Globus pallidus (tissue), 1 donor: ENCODE results near the gene UFM1.
"Not testable (repeated sequence)": the region's sequence is repeated elsewhere in the genome, so short reads cannot be mapped to it uniquely, and the experiment has no call there.

ENCODE experiments used
- DNase-seq: peaks from one replicate; pipeline ENCODE4 v3.0.0-alpha.2; 2015; ENCODE audit warnings: low spot score

UFM1 gene

DNA sequence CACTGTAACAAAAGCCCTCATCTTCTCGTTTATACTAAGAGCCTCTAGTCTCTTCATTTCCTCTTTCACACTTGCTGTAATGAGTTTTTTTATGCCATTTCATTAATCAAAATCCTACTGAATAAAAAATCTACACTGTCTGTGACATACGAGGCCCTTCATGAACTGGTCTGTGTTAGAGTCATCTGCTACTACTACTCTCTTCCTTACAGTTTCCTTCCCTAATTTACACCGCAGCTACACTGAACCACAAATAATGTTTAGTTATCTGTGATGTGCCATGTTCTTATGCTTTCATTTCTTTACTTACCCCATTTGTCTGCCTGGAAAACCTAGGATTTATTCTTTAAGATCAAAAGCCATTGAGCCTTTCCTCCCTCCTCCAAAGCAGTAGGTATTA is 16.0 kb downstream of the UFM1 start:
- no peak for DNase-seq

DNA sequence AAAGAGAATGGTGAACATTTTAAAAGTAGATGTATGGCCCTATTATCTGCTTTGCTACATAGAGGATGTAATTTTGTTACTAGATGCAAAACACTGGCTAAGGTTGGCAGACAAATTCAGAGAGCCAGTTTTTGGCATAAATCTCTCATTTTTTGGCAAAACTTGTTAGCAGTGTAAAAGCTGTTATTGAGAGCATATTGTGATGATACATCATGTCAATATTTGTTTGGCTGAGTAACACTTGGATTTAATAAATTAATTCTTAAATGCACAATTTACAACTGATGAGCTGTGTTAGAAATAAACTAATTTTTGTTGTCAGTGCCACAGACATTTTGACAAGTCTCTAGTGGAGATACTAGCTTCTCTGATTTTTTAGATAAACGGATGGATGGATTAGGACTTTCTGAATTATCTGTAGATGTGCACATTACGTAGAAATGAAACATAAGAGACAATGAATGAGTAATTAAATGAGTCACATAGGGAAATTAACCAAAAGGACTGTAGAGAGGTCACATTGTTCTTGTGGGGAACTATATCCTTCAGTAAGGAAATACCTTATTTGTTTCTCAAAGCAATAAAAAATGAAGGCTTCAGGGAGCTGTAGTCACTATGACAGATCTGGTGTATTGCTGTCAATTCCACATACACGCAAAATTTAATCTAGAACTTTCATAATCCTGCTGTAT is 17.4 kb downstream of the UFM1 start:
- no peak for DNase-seq

DNA sequence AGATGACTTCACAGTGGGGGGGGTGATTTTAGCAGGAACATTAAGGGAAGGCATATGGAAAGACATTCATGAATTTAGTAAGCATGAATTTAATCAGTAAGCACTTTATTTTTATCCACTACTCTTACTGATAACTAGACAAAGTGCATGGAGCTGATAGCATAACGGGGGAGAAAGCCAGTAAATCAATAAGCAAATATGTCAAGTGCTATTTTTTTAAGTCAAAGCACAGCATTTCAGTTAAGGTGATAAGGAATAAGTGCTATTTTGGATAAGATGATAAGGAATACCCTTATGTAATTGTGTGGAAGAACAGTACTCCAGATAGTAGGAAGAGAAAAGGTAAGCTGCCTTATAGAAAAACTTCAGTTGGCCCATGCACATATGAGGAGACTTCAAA is 19.4 kb downstream of the UFM1 start:
- no peak for DNase-seq

DNA sequence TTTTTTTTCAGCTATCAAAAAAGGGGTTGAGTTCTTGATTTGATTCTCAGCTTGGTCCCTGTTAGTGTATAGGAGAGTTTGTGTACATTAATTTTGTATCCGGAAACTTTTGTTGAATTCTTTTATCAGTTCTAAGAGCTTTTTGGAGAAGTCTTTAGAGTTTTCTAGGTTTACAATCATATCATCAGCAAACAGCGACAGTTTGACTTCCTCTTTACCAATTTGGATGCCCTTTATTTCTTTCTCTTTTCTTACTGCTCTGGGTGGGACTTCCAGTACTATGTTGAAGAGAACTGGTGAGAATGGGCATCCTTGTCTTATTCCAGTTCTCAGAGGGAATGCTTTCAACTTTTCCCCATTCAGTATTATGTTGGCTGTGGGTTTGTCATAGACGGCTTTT is 20.4 kb downstream of the UFM1 start:
- DNase-seq = not testable (repeated sequence)

DNA sequence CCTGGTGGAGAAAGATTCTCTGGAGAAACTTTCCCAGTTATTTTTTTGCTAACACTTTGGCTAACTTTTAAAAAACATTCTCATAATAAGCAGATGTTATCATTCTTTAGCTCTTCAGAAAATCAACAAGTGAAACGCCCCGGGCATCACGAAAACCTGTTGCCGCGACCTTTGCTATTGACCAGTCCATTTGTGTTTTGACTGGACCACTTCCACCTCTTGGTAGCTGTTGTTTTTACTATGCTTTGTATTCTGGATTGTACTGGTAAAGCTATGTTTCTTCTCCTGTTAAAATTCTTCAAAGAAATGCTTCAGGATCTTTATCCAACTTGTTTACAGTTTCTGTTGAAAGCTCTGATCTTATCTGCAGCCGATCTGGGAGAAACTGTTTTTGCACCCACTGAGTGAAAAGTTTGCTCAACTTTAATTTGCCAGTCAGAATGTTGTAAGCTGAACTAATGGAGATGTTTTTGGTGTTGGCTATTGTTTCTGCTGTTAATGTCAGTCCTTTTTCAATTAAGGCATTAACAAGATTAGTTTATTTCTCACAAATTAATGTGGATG is 23.3 kb downstream of the UFM1 start:
- no peak for DNase-seq

DNA sequence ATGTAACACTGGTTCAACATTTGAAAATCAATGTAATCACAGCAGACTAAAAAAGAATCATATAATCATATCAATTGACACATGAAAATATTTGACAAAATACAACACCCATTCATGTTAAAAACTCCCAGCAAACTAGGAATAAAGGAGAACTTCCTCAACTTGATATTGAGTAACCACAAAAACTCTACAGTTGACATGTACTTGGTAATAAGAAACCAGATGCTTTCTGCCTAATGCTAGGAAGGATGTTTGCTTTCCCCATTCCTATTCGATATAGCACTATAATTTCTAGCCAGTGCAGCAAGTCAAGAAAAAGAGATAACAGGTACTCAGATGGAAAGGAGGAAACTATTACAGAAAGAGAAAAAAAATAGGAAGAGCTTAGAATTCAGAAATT is 26.9 kb downstream of the UFM1 start:
- DNase-seq = no peak

DNA sequence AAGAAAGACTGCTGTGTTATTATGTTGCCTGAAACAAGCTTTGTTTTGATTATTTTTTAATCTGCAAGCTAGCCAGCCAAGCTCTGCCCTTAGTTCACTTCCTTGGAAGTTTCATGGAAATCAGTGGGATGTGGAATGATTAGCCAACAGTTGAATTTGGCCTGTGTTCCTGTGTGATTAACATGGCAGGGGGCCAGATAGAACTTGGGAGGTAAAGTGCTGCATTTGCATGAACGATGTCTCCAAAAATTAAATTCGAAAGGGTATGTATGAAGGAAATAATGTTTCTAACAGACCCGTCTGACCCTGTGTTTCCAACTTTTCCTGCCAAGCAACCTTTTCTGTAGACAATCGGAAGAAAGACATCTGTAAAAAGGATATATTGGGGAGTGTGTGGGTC is 32.2 kb downstream of the UFM1 start:
- DNase-seq = no peak

DNA sequence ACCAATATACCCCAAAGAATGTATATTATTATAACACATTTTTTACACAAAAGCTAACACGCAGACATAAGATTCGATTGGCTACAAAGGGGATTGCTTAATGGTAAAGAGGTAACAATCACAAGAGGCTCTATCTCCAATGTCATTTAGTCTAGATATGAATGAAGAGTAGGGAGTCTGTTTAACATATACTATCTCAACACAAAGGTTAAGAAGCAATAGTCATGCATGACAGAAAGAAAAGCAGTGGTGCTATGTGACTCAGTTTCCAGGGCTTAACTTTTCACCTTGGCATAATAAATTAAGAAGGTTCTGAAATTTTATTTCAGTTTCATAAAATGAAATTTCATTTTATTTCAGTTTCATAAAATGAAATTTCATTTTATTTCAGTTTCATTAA is 33.3 kb downstream of the UFM1 start:
- DNase-seq = no peak

DNA sequence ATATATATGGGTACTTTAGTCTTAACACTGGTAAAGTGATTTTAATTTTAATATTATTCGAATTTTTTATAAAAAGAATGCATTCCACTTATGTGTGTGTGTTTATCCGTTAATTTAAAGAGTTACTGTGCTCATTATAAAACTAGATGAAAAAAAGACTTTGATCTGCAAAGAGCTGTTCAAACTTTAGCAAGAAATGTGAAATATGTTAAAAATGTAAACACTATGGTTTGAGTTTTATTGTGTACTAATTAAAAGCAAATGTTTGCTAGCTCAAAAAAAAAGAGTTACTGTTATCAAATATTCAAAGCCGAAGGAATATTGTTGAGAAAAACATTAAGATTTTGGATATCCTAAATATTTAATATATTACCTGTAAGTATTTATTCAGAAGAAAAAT is 34.5 kb downstream of the UFM1 start:
- DNase-seq = no peak

DNA sequence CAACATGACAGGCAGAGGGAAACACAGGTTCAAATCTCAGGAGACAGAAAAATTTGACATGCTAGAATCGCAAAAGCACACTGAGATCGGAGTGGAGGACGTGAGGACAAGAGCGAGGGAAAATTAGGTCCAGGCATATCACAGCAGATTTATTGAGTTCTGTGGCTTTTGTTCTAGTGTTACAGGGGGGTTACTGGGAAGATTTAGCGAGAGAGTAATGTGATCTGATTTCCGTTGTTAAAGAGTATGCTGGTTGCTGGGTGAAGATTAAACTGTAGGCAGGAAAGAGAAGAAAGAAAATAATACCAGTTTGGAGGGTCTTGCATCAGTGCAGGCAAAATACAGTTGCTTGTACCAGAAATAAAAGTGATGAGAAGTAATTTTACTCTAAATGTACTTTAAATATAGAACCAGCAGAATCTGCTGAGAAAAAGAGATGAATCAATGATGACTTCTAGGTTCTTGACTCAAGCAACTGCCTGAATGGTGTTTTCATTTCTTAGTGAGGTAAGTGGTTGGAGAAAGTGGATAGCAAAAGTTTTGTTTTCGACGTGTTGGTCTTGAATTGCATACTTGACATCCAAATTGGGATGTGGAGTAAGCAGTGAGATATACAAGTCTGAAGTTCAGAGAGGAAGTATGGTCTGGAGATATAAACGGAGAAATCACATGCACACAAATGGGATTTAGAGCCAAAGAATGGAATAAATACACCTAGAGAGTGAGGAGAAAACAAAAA is 35.7 kb downstream of the UFM1 start:
- no peak for DNase-seq

DNA sequence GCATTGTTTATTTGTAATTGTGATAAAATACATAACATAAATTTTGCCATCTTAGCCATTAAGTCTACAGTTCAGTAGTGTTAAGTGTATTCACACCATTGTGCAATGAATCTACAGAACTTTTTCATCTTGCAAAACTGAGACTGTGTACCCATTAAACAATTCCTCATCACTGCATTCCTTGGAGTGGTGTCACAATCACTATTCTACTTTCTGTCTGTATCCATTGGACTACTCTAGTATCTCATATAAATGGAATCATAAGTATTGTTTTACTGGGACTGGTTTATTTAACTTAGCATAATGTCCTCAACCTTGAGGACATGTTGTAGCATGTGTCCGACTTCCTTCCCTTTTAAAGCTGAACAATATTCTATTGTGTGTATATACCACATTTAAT is 36.8 kb downstream of the UFM1 start:
- no peak for DNase-seq

DNA sequence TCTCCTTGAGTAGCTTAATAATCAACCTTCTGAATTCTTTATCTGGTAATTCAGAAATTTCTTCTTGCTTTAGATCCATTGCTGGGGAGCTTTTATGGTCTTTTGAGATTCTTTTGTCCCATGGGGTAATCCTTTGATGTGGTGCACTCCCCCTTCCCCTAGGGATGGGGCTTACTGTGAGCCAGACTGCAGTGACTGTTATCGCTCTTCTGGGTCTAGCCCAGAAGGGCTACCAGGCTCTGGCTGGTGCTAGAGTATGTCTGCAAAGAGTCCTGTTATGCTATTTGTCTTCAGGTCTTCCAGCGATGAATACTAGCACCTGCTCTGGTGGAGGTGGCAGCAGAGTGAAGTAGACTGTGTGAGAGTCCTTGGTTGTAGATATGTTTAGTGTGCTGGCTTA is 41.7 kb downstream of the UFM1 start:
- no peak for DNase-seq

DNA sequence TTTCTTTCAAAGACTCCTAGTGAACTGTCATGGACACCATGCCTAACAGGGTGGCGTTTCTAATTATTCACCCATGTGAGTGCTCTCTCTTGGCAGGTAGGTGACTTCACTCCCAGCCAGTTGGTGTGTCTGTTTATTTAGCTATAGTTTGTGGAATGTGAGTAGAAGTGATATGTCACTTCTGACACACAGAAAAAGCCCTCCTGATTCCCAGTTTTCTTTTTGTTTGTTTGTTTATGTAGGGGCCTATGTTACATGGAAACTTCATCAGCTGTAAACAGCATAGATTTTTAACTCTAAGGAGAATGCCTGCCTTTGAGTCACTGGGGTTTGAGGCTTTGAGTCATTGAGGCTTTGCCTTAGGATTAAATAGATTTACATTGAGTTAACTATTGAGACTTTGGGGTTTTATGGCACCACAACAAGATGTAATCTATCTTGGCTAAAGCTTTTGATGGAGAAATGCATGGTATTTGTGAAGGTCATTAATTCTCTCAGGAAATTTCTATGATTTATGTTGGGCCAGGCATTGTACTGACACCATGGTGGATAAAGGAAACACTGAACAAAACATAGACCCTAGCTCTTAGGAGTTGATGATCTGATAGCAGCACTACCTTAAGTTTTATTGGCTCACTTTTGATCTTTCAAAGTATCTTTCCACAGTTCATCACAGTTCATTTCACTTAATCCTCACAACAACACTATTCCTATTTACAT is 45.3 kb downstream of the UFM1 start:
- DNase-seq = no peak

DNA sequence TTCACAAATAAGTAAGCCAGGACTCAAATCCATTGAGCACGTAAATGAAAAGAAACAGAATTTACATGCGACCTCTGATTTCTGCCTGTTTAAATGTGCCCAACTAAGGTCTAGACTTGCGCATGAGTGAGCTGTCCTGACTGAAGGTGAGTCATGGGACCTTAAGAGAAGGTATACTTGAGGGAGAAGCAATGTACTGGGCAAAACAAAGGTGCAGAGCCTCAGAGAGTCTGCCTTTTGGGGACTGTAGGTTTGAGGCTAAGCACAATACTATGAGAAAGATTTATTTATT is 45.8 kb downstream of the UFM1 start:
- no peak for DNase-seq

DNA sequence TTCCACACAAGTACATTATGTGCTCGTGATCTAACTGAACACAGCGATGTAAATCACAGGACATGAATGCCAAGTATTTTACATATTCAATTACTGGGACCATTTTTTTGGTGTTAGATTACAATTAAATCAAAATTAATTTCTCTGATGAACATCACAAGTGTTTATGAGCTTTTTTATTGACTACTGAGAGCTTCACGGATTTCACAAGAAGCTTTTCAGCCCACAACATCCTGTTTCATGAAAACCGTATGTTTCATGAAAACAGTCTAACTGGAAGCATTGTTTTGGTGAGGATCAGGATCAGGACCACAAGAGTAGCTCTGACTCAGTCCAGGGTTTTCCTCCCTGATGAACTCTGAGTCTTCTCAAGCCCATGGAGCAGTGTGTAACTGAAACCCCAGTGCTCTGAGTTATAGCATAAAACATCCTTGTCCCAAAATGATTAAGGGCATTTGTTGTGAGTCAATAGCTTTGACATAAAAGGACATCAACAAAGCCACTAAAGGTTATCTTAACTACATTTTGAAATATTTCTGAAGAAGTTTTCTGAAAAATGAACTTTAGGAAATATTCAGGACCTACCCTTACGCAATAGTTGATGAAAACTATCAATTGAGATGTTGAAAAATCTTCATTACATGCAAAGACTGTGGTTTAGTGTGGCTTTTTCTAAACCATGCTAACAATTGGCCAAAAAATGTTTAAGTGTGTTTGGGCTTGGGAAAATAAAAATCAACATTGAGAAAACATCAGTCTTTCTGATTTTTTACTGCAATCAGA is 49.3 kb downstream of the UFM1 start:
- DNase-seq = no peak

DNA sequence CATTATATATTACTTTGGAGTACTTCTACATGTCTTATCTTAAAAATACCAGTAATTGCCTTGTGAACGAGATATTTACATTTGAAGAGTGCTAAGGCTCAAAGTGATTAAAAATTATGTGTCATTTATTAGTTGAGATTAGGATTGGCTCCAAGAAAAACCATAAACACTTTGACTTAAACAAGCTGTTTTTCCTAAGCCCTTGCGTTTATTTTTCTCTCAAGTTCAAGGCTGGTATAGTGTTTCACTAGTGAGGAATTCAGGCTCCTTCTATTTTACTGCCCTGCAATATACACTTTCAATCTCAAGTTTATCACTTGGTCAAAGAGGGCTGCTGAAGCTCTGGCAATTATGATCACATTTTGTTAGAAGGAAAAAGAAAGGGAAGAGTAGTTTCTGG is 49.9 kb downstream of the UFM1 start:
- DNase-seq = no peak

DNA sequence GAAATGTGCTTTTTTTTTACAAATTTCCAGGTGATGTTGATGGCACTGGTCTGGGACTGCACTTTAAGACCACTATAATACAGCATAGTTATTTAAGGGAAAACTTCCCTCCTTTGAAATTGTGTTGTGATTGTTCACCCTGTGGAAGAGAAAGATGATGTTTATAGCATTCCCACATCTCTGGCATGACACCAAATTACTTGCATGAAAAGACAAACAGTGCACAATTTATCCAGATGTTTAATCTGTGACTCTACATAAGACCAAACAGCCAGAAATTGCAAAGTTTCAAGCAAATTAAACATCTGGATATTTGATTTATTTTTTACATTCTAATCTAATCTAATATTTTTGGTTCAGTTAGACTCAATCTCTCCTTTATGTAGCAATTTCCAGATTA is 51.6 kb downstream of the UFM1 start:
- no peak for DNase-seq

DNA sequence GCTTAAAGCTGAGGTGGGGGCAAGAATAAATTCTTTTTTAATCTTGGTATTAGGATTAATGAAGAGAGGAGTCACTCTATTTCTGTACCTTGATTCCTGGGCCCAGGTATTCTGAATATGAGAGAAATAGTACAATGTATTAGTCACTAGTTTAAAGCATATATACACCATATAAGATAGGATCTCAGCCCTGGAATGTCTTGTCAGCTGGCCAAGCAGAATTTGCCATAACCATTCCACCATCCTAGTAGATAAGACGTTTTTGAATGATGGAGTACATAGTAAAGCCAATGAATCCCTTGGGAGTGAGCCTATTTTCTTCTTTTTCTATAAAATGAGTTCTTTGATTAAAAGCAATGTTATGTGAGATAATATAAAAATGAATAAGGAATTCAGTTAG is 55.6 kb downstream of the UFM1 start:
- DNase-seq = no peak

DNA sequence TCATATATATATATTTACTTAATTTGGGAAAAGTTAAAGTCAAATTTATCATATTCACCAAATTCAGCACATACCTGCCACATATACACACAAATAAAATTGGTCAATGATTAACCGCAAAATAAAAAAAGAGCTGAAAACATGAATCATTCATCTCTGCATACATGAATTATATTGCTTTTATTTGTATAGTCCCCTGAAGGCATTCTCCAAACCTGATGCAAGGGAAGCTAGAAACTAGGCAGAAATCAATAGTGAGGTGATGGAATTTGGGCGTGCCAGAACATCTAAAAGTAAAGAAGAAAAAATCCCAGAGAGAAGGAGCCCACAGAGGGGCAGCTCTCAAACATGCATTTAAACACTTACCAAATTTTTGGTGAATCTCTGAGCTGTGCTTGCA is 60.1 kb downstream of the UFM1 start:
- DNase-seq = no peak

DNA sequence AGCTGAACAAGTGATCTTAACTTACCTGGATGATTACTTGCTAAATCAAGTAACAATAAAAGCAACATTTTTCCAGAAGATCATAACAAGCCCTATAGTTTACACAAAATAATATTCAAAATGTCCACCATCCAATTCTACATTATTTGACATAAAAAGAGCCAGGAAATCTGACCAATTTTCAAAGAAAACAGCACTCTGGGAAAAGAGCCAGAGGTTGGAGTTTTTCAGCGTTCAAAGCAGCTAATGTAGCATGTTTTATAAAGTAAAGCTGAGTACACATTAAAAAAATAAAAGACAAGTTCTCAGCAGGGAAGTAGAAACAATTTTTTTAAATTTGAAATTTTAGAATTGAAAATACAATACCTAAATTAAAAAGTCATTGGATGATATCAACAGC is 62.6 kb downstream of the UFM1 start:
- DNase-seq = no peak
